Loucy (cell line): ENCODE data around the gene MTRF1L.

Experiments
- H2AFZ ChIP-seq: fragments of 200-600 bp; sonication (generic); 2 replicates; pipeline ENCODE4 v1.6.0; 2016; ENCODE audit warnings: antibody characterized with exemption, mild to moderate bottlenecking, low read length, moderate library complexity
- H3F3A ChIP-seq: fragments of 200-600 bp; 2 replicates; pipeline ENCODE4 v1.6.0; 2016; ENCODE audit warnings: antibody characterized with exemption, low read depth, mild to moderate bottlenecking
- H3K27me3 ChIP-seq: fragments of 200-600 bp; sonication (generic); 2 replicates; pipeline ENCODE4 v1.6.1; 2014; ENCODE audit warnings: low read length, mild to moderate bottlenecking; ENCODE audit not compliant: insufficient read depth, poor library complexity, severe bottlenecking
- H3K36me3 ChIP-seq: fragments of 200-600 bp; sonication (generic); 2 replicates; pipeline ENCODE4 v1.6.1; 2016; ENCODE audit warnings: low read length; ENCODE audit not compliant: insufficient read depth
- H3K4me1 ChIP-seq: fragments of 200-600 bp; sonication (generic); 2 replicates; pipeline ENCODE4 v1.5.1; 2014; ENCODE audit warnings: low read length, mild to moderate bottlenecking; ENCODE audit not compliant: insufficient read depth, poor library complexity, severe bottlenecking
- H3K4me2 ChIP-seq: fragments of 200-600 bp; sonication (generic); 2 replicates; pipeline ENCODE4 v1.6.0; 2014; ENCODE audit warnings: antibody characterized with exemption, low read length, low read depth, mild to moderate bottlenecking; ENCODE audit not compliant: poor library complexity, severe bottlenecking
- H3K4me3 ChIP-seq: fragments of 200-600 bp; sonication (generic); 2 replicates; pipeline ENCODE4 v1.5.1; 2014; ENCODE audit warnings: low read length, mild to moderate bottlenecking, mixed read lengths; ENCODE audit not compliant: poor library complexity, severe bottlenecking
- H3K79me2 ChIP-seq: fragments of 200-600 bp; sonication (generic); 2 replicates; pipeline ENCODE4 v1.6.1; 2014; ENCODE audit warnings: low read length; ENCODE audit not compliant: insufficient read depth
- H3K9ac ChIP-seq: fragments of 200-600 bp; sonication (generic); 2 replicates; pipeline ENCODE4 v1.6.0; 2014; ENCODE audit warnings: mild to moderate bottlenecking, low read depth, low read length, moderate library complexity; ENCODE audit not compliant: poor library complexity, severe bottlenecking
- H3K9me2 ChIP-seq: fragments of 200-600 bp; sonication (generic); replicated peaks from 2 replicates; pipeline ENCODE4 v1.6.1; 2016; ENCODE audit warnings: low read depth, low read length, mixed read lengths
- H3K9me3 ChIP-seq: fragments of 200-600 bp; sonication (generic); 2 replicates; pipeline ENCODE4 v1.6.1; 2014; ENCODE audit warnings: mild to moderate bottlenecking, antibody characterized with exemption, low read length, low read depth; ENCODE audit not compliant: insufficient read depth
- H4K20me1 ChIP-seq: fragments of 200-600 bp; sonication (generic); 2 replicates; pipeline ENCODE4 v1.6.0; 2014; ENCODE audit warnings: antibody characterized with exemption, low read length, mild to moderate bottlenecking; ENCODE audit not compliant: insufficient read depth, poor library complexity, severe bottlenecking
- EZH2phosphoT487 ChIP-seq: fragments of 200-600 bp; IDR thresholded peaks from 2 replicates; pipeline ENCODE4 v1.6.1; 2018; ENCODE audit warnings: antibody characterized with exemption, mild to moderate bottlenecking, moderate library complexity, borderline replicate concordance
- TF ChIP-seq, protein P1 (sequence below): fragments of 200-600 bp; sonication (generic); conservative IDR thresholded peaks from 2 replicates; pipeline ENCODE4 v1.5.1; 2014; ENCODE audit warnings: mild to moderate bottlenecking, antibody characterized with exemption, low read length

MTRF1L gene

DNA sequence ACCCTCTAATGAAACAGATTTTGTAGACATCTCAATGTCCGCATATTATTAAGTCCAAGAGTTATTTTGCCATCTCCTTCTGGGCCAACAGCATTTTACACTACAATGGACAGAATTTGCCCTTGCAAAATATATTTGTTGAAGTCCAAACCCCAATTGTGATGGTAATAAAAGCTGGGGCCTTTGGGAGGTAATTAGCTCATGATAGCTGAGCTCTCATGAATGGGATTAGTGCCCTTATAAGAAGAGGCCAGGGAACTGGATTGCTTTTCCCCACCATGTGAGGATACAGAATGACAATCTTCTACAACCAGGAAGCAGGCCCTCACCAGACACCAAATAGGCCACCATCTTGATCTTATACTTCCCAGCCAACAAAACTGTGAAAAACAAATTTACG, 44.9 kb upstream of the MTRF1L start:
- no peak for TF ChIP-seq EZH2phosphoT487
- TF ChIP-seq, protein P1, sequence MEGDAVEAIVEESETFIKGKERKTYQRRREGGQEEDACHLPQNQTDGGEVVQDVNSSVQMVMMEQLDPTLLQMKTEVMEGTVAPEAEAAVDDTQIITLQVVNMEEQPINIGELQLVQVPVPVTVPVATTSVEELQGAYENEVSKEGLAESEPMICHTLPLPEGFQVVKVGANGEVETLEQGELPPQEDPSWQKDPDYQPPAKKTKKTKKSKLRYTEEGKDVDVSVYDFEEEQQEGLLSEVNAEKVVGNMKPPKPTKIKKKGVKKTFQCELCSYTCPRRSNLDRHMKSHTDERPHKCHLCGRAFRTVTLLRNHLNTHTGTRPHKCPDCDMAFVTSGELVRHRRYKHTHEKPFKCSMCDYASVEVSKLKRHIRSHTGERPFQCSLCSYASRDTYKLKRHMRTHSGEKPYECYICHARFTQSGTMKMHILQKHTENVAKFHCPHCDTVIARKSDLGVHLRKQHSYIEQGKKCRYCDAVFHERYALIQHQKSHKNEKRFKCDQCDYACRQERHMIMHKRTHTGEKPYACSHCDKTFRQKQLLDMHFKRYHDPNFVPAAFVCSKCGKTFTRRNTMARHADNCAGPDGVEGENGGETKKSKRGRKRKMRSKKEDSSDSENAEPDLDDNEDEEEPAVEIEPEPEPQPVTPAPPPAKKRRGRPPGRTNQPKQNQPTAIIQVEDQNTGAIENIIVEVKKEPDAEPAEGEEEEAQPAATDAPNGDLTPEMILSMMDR, result no peak
- Histone ChIP-seq H3K36me3 (no peaks in the 10 kb centered on the region), H3K4me1 (no peaks in the 10 kb centered on the region), H4K20me1 (no peaks in the 10 kb centered on the region), H3K4me3 (no peak overlapping the region), H3K4me2 (no peak overlapping the region), H3K79me2 (no peaks in the 10 kb centered on the region), H2AFZ (no peak overlapping the region), H3K9ac (no peak overlapping the region), H3K9me2 (no peaks in the 10 kb centered on the region), H3K9me3 (no peaks in the 10 kb centered on the region), H3K27me3 (no peaks in the 10 kb centered on the region), H3F3A (no peaks in the 10 kb centered on the region)

DNA sequence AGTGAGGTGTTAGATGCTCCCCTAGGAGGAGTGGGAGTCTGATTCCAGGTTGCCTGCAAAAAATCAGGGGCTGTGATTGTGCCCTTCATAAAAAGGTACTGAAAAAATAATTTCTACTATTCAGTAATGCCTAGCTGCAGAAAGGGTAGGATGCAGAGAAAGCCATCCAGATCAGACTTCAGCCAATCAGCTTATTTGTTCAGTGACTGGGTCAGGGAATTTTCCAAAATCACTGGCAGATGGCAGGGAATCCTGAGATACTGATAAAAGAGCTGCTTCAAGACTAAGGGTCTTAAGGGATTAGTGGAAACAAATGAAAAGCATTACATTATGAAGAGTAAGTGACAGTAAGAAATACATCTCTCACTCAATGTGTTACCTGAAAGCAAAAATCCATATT, 42.8 kb upstream of the MTRF1L start:
- no peak overlapping the region for H3K4me3 ChIP-seq
- H3K36me3 ChIP-seq, result no peaks in the 10 kb centered on the region
- H3K9me2 ChIP-seq, result no peaks in the 10 kb centered on the region
- no peaks in the 10 kb centered on the region for H3F3A ChIP-seq
- H3K27me3 ChIP-seq, result no peaks in the 10 kb centered on the region
- H3K9ac ChIP-seq, result no peak overlapping the region
- no peak overlapping the region for H3K4me2 ChIP-seq
- TF ChIP-seq, protein P1, result no peak
- no peak for TF ChIP-seq EZH2phosphoT487
- H3K4me1 ChIP-seq, result no peaks in the 10 kb centered on the region
- H4K20me1 ChIP-seq, result no peaks in the 10 kb centered on the region
- no peaks in the 10 kb centered on the region for H3K9me3 ChIP-seq
- no peaks in the 10 kb centered on the region for H3K79me2 ChIP-seq
- H2AFZ ChIP-seq, result no peak overlapping the region

DNA sequence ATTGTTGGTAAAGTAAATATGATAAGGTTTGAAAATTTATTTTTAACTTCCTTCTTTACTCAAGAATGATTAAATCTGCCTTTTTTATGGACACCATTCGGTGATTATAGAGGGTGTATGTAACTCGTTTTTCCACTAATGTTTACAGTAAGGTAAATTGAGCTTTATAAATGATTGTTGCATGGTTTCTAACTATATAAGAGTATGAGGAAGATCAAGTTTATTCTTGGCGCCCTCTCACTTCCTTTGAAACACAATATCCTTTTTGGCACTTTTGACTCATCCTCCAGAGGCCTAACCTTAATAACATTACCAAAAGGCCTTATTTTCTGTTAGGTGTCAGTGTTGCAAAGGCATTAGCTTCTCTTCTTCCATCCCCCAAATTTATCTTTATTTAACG, 41.8 kb upstream of the MTRF1L start:
- no peaks in the 10 kb centered on the region for H3K4me1 ChIP-seq
- H3F3A ChIP-seq, result no peaks in the 10 kb centered on the region
- TF ChIP-seq, protein P1, result no peak
- TF ChIP-seq EZH2phosphoT487, result no peak
- no peaks in the 10 kb centered on the region for H3K27me3 ChIP-seq
- H4K20me1 ChIP-seq, result no peaks in the 10 kb centered on the region
- no peak overlapping the region for H3K9ac ChIP-seq
- no peaks in the 10 kb centered on the region for H3K79me2 ChIP-seq
- H3K36me3 ChIP-seq, result no peaks in the 10 kb centered on the region
- no peaks in the 10 kb centered on the region for H3K9me2 ChIP-seq
- no peak overlapping the region for H3K4me3 ChIP-seq
- H3K4me2 ChIP-seq, result no peak overlapping the region
- no peak overlapping the region for H2AFZ ChIP-seq
- H3K9me3 ChIP-seq, result no peaks in the 10 kb centered on the region
